NCI-H446 treated with DMSO at 0.1 percent for 48 hours (cell line): Measurements from ENCODE around the gene ANKRD60.

Experiments
- DNase-seq: peaks from one replicate; lab custom pipeline; 2025; lab: John Stamatoyannopoulos, UW

ANKRD60 gene

DNA sequence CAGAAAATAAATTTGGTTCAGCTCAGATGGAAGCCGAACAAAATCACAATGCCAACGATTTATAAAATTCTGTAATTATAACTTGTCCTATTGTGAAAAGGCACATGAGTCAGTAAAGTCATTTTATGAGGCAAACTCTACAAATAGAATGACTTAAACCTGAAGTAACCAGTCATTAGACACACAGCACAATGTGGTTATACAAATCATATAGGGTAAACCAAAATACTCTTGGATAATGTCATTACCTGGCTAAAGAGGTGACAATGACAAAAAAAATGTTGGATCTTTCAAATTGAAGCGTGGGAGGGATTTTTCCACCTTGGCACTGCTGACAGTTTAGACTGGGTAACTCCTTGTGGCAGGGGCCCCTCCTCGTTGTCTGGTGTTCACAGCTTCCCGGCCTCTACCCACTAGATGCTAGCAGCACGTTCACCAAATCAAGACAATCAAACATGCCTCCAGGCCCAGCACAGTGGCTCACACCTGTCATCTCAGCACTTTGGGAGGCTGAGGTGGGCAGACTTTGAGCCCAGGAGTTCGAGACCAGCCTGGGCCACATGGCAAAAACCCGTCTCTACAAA, 5.0 kb downstream of the ANKRD60 start:
- no peak for DNase-seq

DNA sequence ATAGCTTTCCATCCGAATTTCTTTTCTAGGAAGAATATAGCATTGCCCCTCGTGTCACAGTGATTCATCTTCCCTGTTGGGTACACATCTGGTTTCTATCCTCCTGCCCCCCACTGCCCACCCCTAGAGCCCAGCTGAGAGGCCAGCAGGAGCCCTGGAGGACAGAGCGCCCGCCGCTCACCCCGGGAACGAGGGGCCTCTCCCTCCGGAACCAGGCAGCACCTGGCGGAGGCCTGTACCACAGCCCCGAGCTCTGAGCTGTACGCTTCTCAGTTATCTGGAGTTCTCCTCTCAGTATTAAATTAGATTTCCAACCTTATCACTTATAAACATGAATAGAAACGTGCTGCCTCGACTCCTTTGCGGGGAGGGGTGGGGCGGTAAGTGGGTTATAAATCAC, 6.0 kb downstream of the ANKRD60 start:
- DNase-seq = no peak

DNA sequence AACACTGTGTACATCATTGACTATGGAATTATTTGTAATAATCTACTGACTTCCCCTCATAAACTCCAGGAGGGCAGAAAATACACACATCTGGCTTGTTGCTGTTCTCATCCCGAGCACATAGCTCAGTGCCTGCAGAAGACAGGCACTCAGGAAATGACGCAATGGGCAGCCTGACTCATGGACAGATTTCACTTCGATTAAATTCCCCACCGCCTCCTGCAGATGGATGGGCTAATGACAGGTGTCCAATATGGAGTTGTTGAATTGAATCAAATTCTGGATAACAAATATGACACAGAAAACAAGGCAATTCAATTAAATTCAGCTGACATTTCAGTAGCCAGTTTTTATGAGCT, 9.1 kb downstream of the ANKRD60 start:
- DNase-seq = no peak

DNA sequence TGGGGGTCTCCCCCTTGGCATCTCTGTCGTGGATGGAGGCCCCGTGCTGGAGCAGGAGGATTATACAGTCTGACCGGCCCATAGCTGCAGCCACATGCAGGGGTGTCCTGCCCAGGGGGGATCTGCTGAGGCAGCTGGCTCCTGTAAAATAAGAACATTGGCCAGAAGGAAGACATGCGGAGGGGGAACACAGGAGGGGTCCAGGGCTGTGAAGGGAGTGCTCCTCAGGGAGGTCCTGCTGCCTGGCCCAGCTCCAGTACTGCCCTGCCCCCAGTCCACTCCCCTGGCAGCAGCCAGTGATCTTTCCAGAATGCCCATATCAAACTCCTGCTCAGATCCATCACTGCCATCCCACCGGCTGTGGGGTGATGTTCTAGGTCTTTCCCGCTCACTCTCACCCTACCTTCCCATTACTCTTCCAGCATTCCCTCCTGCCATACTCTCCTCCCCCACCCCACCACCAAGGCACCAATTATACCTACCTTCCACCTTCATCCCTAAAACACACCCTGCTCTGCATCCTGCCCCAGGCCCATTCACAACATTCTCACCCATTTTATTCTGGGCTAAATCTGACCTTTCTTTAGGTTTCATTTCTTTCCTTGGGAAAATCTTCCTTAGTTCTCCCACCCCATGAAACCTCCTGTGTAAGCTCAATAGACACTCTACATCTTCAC, 9.7 kb downstream of the ANKRD60 start:
- no peak for DNase-seq

DNA sequence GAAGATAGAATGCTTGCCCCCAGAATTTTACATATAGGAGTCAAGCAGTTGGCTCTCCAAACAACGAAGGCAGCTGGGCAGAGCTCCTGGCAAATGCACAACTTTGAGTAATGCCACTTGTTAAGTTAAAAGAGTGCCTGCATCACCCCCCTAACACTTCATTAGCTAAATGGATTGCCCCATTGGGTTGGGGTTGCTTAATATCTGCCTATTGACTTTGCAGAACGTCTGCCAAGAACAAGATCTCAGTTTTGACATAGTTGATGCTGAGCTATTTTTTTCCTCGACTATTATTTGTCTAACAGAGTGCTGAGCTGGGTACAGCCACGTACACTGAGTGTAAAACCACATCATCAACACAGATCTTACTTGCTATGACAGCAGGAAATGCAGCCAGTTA, 12.1 kb downstream of the ANKRD60 start:
- no peak for DNase-seq

DNA sequence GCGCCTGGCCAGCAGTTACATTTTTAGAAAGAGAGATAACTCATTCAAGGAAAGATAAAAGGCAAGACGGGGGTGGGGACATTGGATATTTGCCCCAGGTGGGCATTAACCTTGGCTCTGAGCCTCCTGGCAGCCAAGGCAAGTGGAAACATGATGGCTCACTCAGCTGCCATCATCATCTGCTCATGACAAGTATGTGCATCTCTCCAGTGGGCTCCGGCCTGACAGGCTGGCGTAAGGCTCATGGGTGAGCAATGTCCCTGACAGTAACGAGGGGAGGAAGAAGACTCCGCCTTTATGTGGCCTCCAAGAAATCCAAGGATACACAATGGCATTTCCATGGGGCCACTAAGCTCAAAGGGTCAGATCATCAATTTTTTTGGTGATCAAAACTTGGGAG, 13.3 kb downstream of the ANKRD60 start:
- DNase-seq = no peak

DNA sequence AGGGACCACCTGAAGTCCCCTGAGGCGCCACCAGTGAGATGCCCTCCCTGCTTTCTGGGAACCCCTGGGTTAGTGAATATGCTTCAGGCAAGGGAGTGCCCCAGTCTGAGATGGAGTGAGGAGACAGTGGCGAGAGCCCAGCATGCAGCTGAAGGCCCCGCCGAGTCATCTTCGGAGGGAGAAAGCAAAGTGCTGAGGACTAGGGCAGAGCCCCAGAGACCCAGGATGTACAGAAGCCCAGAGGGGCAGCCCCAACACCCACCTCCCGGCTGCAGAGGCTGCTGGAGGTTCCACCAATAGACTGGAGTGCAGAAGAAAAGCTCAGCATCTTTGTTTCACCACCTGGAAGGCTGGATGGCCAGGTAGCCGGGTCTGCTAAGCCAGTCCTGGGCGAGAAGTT, 14.1 kb downstream of the ANKRD60 start:
- DNase-seq = no peak

DNA sequence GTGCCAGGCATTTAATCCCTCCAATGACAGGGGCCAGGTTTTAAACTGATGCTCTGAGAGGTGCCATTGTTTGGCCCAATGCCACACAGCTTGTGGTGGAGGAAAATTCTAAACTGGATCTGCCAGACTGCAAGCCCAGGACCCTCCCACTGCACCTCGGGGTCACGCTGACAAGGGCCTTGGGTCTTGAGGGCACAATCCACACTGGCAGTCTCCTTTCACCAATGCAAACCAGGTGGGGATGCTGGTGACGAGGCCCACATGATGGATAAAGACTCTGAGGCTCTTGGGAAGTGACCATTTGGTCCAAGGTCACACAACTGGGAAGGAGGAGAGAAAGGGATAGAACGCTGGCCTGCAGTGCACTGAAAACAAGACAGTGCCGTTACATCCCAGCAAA, 14.7 kb downstream of the ANKRD60 start:
- DNase-seq = no peak

DNA sequence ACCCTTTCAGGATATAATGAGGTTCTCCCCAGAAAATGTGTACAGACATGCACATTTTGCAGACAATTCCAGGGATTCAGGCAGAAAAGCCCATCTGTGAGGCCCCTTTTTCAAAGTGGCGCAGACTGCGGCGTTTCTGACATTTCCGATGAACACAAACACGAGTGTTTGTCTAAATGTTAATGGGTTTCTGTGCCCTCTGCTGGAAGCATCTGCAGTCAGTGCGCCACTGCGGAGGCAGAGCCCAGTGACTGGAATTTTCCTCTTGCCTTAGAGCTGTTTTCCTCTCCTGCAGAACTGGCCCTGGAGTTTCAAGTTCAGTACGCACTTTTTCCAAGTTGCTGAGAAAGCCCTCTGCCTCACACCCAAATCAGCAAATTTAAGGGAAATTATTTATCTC, 15.3 kb downstream of the ANKRD60 start:
- DNase-seq = no peak

DNA sequence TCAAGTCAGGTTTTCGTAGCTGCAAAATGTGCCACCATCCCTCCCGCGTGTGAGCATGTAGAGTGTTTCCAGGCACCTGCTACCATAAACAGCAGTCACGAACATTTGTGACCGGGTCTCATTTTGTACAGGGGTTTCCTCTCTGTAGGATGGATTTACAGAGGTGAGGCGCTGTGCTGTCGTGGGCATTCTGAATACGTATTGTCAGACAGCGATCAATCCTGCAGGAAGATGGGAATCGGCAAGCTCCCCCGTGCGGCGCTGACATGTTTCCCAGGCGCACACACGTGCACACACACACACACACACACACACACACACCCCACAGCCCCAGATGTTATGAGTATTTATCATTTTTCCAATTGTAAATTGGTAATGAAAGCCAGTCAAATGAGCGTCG, 15.8 kb downstream of the ANKRD60 start:
- no peak for DNase-seq

DNA sequence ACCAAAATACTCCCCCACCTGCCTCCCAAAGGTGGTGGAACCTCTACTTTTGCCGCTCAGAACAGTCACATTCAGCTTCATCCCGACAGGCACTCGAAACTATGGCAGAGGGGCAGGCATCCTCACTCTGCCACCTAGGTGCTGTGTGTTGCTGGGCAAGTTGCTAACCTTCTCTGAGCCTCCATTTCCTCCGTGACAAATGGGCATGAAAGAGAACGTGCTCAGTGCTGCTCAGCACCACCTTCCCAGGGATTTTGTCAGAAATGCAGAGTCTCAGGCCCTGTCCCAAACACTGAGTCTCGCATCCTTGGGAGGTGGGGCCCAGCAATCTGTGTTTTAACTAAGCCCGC, 18.1 kb downstream of the ANKRD60 start:
- no peak for DNase-seq

DNA sequence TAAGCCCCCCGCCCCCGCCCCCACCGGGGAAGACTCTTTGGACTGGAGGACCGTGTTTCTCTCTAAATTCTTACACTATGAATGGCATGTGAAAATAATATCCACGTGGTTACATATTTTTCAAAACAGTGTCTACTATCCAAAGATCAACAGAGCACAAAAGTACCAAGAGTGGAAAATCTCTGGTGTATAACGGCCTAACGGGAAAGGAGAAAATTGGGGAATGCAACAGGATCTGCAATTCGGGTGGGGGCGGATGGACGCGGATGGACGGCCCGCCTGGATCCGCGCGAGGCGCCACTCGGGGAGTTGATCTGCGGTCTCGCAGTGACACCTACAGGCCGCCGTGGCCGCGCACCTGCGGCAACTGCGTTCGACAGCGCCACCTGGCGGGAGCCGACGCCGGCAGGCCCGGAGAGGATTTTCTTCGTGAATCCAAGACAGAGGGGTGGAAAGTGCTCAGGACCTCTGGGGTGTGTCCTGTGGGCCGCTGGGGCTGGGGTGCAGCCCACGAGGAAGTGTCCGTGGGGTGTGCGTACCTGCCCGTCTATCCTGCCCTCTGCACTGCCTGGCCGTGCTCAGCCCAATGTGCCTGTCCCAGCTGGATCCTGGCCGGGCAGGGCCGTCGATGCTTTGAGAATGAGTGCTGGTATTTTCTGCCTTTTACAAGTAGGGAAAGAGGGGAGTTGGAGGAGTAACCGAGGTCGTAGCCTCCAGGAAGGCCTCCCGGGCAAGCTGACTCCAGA, 18.6 kb downstream of the ANKRD60 start:
- peak; percentile 18 for DNase-seq

DNA sequence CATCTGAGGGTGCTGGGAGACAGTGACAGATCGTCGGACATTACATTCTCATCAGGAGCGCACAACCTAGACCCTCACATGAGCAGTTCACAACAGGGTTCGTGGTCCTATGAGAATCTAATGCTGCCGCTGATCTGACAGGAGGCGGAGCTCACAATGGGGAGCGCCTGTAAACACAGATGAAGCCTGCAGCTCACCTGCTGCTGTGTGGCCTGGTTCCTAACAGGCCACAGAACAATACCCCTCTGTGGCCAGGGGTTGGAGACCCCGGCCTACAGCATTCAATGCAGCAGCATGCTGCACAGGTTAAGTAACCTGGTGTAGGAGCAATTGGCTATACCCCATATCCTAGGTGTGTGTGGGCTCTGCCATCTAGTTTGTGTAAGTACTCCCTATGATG, 19.5 kb downstream of the ANKRD60 start:
- no peak for DNase-seq

DNA sequence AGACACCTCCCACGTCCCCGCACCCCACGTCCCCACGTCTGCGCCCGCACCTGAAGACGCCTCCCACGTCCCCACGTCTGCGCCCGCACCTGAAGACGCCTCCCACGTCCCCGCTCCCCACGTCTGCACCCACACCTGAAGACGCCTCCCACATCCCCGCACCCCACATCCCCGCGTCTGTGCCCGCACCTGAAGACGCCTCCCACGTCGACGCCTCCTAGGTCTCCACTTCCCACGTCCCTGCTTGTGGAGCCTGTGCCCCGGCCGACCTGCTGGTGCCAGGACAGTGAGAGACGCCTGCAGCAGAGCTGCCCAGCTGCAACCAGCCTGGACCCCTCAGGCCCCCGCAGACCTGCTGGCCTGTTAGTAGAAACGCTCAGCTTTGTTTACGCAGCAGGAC, 22.6 kb downstream of the ANKRD60 start:
- DNase-seq = no peak

DNA sequence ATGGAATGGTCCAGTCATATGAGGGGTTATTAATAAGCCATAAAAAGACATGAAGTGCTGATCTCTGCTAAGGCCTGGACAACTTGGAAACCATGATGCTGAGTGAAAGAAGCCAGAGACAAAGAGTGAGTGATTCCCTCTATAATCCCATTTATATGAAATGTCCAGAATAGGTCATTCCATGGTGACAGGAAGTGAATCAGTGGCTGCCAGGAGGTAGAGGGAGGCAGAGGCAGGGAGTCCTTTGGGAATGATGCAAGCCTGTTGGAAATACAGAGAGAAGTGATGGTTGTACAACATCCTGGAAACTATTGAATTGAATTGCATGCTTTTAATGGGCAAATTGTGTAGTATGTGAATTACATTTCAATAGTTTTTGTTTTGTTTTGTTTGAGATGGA, 26.4 kb downstream of the ANKRD60 start:
- DNase-seq = no peak

DNA sequence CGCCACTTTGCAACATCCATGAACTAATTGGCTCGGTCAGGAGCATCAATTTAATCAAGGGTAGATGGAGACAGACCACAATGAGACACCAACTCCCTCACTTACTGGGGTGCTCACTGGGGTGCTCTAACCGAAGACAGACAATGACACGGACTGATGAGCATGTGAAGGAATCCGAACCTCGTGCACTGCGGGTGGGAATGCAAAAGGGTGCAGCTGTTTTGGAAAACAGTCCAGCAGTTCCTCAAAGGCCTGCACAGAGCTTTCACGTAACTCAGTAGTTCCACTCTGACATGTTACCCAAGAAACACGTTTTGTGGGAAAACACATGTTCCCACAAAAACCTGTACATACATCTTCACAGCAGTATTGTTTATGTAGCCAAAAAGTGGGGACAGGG, 26.8 kb downstream of the ANKRD60 start:
- no peak for DNase-seq

DNA sequence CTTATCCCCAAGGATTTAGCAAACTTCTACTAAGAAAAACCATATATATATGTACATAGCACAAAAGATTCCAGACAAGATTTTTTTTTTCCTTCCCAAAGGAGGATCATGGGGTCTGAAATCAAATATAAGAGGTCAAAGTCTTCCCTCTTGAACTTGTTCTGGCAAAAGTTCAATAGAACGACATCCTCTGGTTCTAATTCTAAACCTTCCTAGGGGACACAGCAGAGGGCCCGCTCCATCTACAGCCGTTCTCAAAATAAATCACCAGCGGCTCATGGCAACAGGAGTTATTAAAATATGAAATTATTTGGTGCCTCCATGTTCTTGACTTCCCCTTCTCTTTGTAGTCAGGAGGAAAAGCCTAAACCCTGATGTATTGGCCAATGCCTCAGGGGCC, 29.0 kb downstream of the ANKRD60 start:
- no peak for DNase-seq

DNA sequence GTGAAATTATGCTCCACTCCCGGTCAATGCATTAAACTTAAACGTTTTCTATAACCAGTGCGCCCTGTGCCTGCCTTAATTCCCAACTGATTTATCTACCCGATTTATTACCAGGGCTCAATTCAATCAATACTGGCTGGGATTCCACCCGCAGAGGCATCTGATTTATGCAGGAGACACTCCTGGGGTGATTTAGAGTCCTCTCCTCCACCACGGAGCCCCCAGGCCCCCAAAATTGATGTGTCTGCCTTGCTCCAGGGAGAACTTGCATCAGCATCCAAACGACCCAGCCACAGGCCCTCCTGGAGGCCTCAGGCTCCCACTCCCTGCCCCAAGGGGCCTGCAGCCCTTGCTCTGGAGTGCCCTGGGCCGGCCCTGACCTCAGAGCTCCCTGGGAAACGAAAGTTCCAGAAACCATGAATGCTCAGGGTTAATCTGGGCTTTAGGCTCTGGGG, 29.5 kb downstream of the ANKRD60 start:
- DNase-seq = no peak

DNA sequence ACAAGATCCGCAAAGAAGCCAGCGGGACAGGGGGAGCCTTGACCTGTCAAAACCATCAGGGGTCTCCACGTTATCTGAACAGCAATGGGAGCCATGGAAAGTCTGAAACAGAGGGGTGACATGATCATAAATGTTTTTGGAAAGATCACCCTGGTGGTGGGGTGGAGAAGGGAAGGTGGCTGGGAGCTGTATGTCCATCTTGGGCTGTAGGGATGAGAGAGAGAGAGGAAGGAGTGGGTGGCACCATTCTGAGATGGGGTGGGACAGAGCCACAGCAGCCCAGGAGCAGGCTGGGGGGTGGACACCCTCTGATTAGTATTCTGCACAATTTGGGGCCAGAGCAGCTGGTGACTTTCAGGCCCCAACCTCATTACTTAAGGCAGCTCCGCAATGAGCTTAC, 30.1 kb downstream of the ANKRD60 start:
- DNase-seq = no peak

DNA sequence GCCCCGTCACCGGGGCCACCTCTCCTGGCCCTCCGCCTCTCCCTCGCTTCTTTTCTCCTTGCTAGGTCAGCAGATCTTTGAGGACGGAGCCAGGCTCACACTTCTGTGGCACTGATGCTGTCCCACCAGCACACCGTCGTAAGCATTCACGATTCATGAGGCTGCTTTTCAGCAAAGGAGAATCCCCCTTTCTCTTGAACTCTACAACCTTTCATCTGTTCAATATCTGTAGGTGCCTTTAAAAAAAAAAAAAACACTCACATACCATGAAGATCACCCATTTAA, 31.3 kb downstream of the ANKRD60 start:
- DNase-seq = no peak

DNA sequence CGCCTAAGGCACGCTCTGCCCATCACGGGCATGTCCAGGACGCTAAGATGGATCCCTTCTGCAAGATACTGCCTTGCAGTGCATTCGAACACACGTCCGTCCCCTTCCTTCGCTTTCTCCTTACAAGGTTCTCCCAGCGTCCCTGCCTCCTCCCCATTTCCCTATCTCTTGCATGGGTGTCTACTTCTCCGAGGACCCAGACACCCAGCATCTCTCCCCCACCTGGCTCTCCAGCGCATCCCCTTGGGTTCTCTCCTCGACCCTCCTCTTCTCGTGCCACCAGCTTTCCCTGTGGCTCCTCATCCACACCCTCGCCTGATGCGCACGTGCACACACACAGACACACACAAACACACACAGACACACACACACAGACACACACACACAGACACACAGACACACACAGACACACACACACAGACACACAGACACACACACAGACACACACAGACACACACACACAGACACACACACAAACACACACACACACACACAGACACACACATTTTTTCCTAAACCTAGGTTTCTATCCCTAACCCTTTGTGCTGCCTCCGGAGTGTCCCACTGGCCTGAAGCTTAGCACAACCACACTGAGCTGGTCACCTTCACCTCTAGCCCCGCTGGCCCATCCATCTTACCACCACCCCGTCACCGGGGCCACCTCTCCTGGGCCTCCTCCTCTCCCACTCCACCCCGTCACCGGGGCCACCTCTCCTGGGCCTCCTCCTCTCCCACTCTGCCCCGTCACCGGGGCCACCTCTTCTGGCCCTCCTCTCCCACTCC, 31.9 kb downstream of the ANKRD60 start:
- DNase-seq = no peak

DNA sequence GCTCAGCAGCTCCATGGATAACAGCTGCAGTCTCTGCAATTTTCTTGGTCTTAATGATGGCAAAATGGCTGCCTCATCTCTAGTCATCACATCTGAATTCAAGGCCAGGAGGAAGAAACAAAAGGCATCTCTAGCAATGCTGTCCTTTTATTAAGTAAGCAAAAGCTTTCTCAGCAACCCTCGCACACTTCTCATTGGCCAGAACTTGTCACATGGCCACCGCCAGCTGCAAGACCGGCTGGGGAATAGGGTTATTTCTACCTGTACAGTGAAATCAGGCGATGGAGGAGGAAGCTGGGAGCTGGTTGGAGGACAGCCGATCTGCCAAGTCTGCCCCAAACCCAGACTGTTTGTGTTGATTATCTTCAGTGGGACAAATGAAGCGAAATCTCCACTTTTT, 33.4 kb downstream of the ANKRD60 start:
- DNase-seq = no peak

DNA sequence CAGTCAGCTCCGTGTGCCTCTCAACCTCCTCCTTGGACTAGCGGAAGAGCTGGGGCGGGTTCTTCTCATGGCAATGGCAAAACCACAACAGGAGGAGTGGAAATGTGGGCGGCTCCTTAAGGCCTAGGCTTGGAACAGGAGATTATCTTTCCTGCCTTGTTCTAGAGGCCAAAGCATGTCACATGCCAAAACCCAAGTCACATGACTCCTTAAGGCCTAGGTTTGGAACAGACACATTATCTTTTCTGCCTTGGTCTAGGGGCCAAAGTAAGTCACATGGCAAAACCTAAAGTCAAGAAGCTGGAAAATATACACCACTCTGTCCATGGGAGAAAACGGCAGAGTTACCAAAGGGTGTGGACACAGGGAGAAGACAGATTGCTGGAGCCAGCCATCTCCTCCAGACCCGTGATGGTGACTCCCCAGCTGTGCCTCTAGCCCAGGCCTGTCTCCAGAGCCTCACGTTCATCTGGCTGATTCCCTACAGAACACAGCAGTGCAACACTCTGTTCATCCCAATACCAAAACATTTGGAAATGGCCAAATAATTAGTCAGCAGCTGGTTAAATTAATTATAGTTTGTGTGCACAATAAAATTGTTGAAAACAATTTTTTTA, 34.2 kb downstream of the ANKRD60 start:
- DNase-seq = no peak
